Subcutaneous adipose tissue (tissue), 4 donors: ENCODE results near the gene FOXK2. TPM values are rescaled to one million over a fixed set of nuclear protein-coding genes. Genes with fewer than 3 reads are reported as not detected.

ENCODE experiments used
- CTCF ChIP-seq: fragments of 450-650 bp; IDR thresholded peaks from one replicate; pipeline ENCODE4 v1.5.1; 2016; ENCODE audit warnings: low read depth, mild to moderate bottlenecking, control low read depth, antibody characterized with exemption, moderate library complexity
- total RNA-seq, 4 donors: library from RNA; depleted of rRNA; stranded (reverse); fragments of >200 nt; gene quantifications; one replicate each; pipeline ENCODE4 v1.1.0, GENCODE V29; 2016

Gene FOXK2
- total RNA-seq, 4 donors from 2014 or later: 22.0 to 42.2 (median 35.0) TPM

GRCh38 chr17:82560252-82560642 is 40.7 kb downstream of the FOXK2 start:
- TF ChIP-seq CTCF: no peak

- no peak for TF ChIP-seq CTCF
Measured at GRCh38 chr17:82560802-82561428, 41.4 kb downstream of the FOXK2 start.

- no peak for TF ChIP-seq CTCF
Measured at GRCh38 chr17:82561429-82562035, 42.0 kb downstream of the FOXK2 start.

GRCh38 chr17:82563318-82563717 is 43.8 kb downstream of the FOXK2 start:
- no peak for TF ChIP-seq CTCF

GRCh38 chr17:82564241-82564640 is 44.7 kb downstream of the FOXK2 start:
- TF ChIP-seq CTCF: no peak

GRCh38 chr17:82565551-82565950 is 46.0 kb downstream of the FOXK2 start:
- no peak for TF ChIP-seq CTCF

- TF ChIP-seq CTCF: no peak
Measured at GRCh38 chr17:82566129-82566960, 46.8 kb downstream of the FOXK2 start.
